ENCODE data around the gene SLC35F1. TPM values are rescaled to one million over a fixed set of nuclear protein-coding genes. Genes with fewer than 3 reads are reported as not detected.

SLC35F1 gene
- total and polyA plus RNA-seq, 3 donors from 2014 or later: 1.4 to 1.8 (median 1.6) TPM

GRCh38 chr6:118163542-118163941 lies 256.5 kb downstream of the SLC35F1 start:
- Histone ChIP-seq H3K27ac (no peak overlapping the region), H3K27me3 (no peaks in the 10 kb centered on the region), H3K4me1 (no peaks in the 10 kb centered on the region), H3K36me3 (ENCODE audit: low read depth, missing control alignments) (no peaks in the 10 kb centered on the region), H3K9me3 (no peaks in the 10 kb centered on the region), H3K4me3 (no peak overlapping the region)
- TF ChIP-seq, protein P1, sequence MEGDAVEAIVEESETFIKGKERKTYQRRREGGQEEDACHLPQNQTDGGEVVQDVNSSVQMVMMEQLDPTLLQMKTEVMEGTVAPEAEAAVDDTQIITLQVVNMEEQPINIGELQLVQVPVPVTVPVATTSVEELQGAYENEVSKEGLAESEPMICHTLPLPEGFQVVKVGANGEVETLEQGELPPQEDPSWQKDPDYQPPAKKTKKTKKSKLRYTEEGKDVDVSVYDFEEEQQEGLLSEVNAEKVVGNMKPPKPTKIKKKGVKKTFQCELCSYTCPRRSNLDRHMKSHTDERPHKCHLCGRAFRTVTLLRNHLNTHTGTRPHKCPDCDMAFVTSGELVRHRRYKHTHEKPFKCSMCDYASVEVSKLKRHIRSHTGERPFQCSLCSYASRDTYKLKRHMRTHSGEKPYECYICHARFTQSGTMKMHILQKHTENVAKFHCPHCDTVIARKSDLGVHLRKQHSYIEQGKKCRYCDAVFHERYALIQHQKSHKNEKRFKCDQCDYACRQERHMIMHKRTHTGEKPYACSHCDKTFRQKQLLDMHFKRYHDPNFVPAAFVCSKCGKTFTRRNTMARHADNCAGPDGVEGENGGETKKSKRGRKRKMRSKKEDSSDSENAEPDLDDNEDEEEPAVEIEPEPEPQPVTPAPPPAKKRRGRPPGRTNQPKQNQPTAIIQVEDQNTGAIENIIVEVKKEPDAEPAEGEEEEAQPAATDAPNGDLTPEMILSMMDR (IDR thresholded peaks at IDR 0.05): no peak
- no peak for TF ChIP-seq POLR2A (IDR thresholded peaks at IDR 0.05)
- intact Hi-C loops (cut with DNase I; ENCODE audit: low total_unique reads): no loop called here
- WGBS, 2 donors: 52 to 68% methylated on average over 1 of the region's 1 CpG
- DNase-seq: no peak

DNA sequence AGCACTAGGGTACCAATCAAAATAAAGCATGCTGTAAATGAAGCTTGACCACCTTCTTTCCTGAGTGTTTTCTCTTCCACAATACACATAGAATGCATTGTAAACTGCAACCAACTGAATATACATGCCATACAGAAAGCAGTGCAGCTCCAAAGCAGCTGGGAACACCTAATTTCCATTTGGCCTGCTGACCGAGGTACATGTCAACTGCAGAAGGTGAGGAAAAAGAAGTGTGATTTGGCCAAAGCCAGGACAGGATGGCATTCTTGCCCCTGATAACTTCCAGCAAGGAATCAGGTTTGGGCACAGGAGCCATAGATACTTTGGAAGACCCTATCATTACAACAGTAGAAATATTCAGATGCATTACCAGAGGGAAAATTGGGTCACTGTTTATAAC lies 258.4 kb downstream of the SLC35F1 start:
- Histone ChIP-seq H3K4me1 (no peaks in the 10 kb centered on the region), H3K4me3 (no peak overlapping the region), H3K27me3 (no peaks in the 10 kb centered on the region), H3K27ac (no peak overlapping the region), H3K9me3 (no peaks in the 10 kb centered on the region), H3K36me3 (ENCODE audit: low read depth, missing control alignments) (no peaks in the 10 kb centered on the region)
- 86 to 89% methylated on average over 1 of the region's 1 CpG for WGBS, 2 donors
- DNase-seq: no peak
- no peak for TF ChIP-seq POLR2A (IDR thresholded peaks at IDR 0.05)
- TF ChIP-seq, protein P1 (IDR thresholded peaks at IDR 0.05): no peak
- intact Hi-C loops (cut with DNase I; ENCODE audit: low total_unique reads): no loop called here

- no peaks in the 10 kb centered on the region for H3K4me1 ChIP-seq
- 57 to 58% methylated on average over 5 of the region's 5 CpGs for WGBS, 2 donors
- no peaks in the 10 kb centered on the region for H3K36me3 ChIP-seq (ENCODE audit: low read depth, missing control alignments)
- TF ChIP-seq, protein P1 (IDR thresholded peaks at IDR 0.05): no peak
- H3K9me3 ChIP-seq: no peaks in the 10 kb centered on the region
- DNase-seq: no peak
- H3K4me3 ChIP-seq: no peak overlapping the region
- H3K27ac ChIP-seq: no peak overlapping the region
- H3K27me3 ChIP-seq: no peaks in the 10 kb centered on the region
- intact Hi-C loops (cut with DNase I; ENCODE audit: low total_unique reads): no loop called here
These were observed 261.4 kb downstream of the SLC35F1 start for GRCh38 chr6:118168421-118168820.

DNA sequence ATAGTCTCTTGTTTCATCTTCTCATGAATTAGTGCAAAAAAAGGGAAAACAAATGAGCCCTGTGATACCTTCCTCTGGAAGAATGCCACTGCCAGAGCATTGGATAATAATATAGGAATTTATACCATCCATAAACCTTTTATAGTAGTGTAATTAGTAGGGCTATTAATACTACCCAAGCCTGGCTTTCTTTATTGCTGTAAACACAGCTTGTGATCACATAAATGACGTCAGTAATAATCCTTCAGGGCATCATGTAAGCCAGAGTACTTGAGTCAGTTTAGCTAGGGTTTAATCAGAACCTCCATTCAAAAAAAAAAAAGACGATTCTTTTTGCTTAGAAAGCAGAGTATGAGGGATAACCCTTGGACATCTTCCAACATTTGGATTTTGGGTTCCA lies 264.8 kb downstream of the SLC35F1 start:
- Histone ChIP-seq H3K27me3 (no peaks in the 10 kb centered on the region), H3K9me3 (no peaks in the 10 kb centered on the region), H3K4me3 (no peak overlapping the region), H3K36me3 (ENCODE audit: low read depth, missing control alignments) (no peaks in the 10 kb centered on the region), H3K4me1 (no peaks in the 10 kb centered on the region), H3K27ac (no peak overlapping the region)
- DNase-seq: no peak
- WGBS, 2 donors: 65 to 73% methylated on average over 2 of the region's 2 CpGs
- intact Hi-C loops (cut with DNase I; ENCODE audit: low total_unique reads): no loop called here
- TF ChIP-seq, protein P1 (IDR thresholded peaks at IDR 0.05): no peak
- TF ChIP-seq POLR2A (IDR thresholded peaks at IDR 0.05): no peak

- no peak overlapping the region for H3K4me3 ChIP-seq
- H3K36me3 ChIP-seq (ENCODE audit: low read depth, missing control alignments): no peaks in the 10 kb centered on the region
- TF ChIP-seq, protein P1 (IDR thresholded peaks at IDR 0.05): no peak
- TF ChIP-seq POLR2A (IDR thresholded peaks at IDR 0.05): no peak
- H3K4me1 ChIP-seq: no peaks in the 10 kb centered on the region
- no peak for DNase-seq
- 83 to 94% methylated on average over 1 of the region's 1 CpG for WGBS, 2 donors
- intact Hi-C loops (cut with DNase I; ENCODE audit: low total_unique reads): no loop called here
- H3K27me3 ChIP-seq: no peaks in the 10 kb centered on the region
- no peaks in the 10 kb centered on the region for H3K9me3 ChIP-seq
- no peak overlapping the region for H3K27ac ChIP-seq
These were observed 267.0 kb downstream of the SLC35F1 start for GRCh38 chr6:118174071-118174470.

All from testis (tissue), 3 donors.